GM18498 (cell line): ENCODE results near the gene TESMIN.

Experiments
- ATAC-seq: cut with Tn5 transposase; IDR thresholded peaks from one replicate; pipeline ENCODE4 v1.9.1; 2021; ENCODE audit warnings: mild to moderate bottlenecking, moderate library complexity; ENCODE audit not compliant: unreplicated experiment

Gene TESMIN

GRCh38 chr11:68751331-68751856 is at the start of gene TESMIN:
TSS of gene TESMIN (minus strand) at chr11:68751520. CDS start at chr11:68750660, 860 bp downstream.
- no peak for ATAC-seq

GRCh38 chr11:68798221-68798813 is 47.0 kb upstream of the TESMIN start:
- no peak for ATAC-seq

GRCh38 chr11:68796801-68797200 is 45.5 kb upstream of the TESMIN start:
- no peak for ATAC-seq

GRCh38 chr11:68792400-68792966 is 41.2 kb upstream of the TESMIN start:
- no peak for ATAC-seq

- ATAC-seq, result no peak
These were observed 33.3 kb upstream of the TESMIN start for GRCh38 chr11:68784653-68785052.

GRCh38 chr11:68783216-68783821 is 32.0 kb upstream of the TESMIN start:
- no peak for ATAC-seq

GRCh38 chr11:68782711-68783110 is 31.4 kb upstream of the TESMIN start:
- no peak for ATAC-seq

GRCh38 chr11:68780829-68781228 is 29.5 kb upstream of the TESMIN start:
- ATAC-seq, result no peak

GRCh38 chr11:68778205-68778604 is 26.9 kb upstream of the TESMIN start:
- no peak for ATAC-seq

- no peak for ATAC-seq
These were observed 25.3 kb upstream of the TESMIN start for GRCh38 chr11:68776442-68777235.

- ATAC-seq, result no peak
These were observed 24.6 kb upstream of the TESMIN start for GRCh38 chr11:68775951-68776388.

- ATAC-seq, result no peak
These were observed 22.9 kb upstream of the TESMIN start for GRCh38 chr11:68774194-68774585.

- ATAC-seq, result no peak
These were observed 22.3 kb upstream of the TESMIN start for GRCh38 chr11:68773521-68774193.

GRCh38 chr11:68772936-68773335 is 21.6 kb upstream of the TESMIN start:
- no peak for ATAC-seq

GRCh38 chr11:68770781-68771180 is 19.5 kb upstream of the TESMIN start:
- no peak for ATAC-seq

GRCh38 chr11:68767672-68768071 is 16.4 kb upstream of the TESMIN start:
- ATAC-seq, result no peak

- ATAC-seq, result no peak
These were observed 15.5 kb upstream of the TESMIN start for GRCh38 chr11:68766786-68767185.

- no peak for ATAC-seq
These were observed 13.4 kb upstream of the TESMIN start for GRCh38 chr11:68764746-68765145.

- no peak for ATAC-seq
These were observed 12.8 kb upstream of the TESMIN start for GRCh38 chr11:68763926-68764657.

GRCh38 chr11:68763181-68763721 is 11.9 kb upstream of the TESMIN start:
- ATAC-seq, result no peak
